OCI-LY3 (cell line): ENCODE measurements around the gene KCNMA1.

Experiments
- EZH2phosphoT487 ChIP-seq: fragments of 200-600 bp; shearing (Covaris generic); IDR thresholded peaks from 2 replicates; pipeline ENCODE4 v1.6.1; 2018; ENCODE audit warnings: antibody characterized with exemption, mixed run types, low read depth
- TF ChIP-seq, protein P1 (sequence below): fragments of 200-600, 300-600 bp; sonication (generic); IDR thresholded peaks from 2 replicates; pipeline ENCODE4 v1.5.1; 2014; ENCODE audit warnings: antibody characterized with exemption, low read length, low read depth

DNA sequence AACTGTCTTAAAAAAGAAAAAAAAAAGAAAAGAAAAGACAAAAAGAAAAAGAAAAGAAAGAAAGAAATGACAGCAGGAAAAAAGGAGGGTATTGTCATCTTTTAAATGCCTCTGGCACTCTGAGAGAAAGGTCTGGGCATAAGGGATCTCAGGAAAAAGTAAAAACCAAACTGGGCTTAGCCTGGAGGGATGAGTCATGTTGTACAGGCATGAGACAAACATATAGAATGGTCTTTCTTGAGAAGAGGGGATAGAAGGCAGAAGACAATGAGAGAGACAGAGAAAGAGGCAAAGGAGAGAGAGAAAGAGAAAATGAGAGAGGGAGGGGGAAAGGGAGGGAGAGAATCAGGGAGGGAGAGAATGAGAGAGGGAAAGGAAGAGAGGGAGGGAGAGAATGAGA is 32.3 kb upstream of the KCNMA1 start:
- TF ChIP-seq, protein P1, sequence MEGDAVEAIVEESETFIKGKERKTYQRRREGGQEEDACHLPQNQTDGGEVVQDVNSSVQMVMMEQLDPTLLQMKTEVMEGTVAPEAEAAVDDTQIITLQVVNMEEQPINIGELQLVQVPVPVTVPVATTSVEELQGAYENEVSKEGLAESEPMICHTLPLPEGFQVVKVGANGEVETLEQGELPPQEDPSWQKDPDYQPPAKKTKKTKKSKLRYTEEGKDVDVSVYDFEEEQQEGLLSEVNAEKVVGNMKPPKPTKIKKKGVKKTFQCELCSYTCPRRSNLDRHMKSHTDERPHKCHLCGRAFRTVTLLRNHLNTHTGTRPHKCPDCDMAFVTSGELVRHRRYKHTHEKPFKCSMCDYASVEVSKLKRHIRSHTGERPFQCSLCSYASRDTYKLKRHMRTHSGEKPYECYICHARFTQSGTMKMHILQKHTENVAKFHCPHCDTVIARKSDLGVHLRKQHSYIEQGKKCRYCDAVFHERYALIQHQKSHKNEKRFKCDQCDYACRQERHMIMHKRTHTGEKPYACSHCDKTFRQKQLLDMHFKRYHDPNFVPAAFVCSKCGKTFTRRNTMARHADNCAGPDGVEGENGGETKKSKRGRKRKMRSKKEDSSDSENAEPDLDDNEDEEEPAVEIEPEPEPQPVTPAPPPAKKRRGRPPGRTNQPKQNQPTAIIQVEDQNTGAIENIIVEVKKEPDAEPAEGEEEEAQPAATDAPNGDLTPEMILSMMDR = no peak
- no peak for TF ChIP-seq EZH2phosphoT487
